Activated CD8-positive, alpha-beta memory T cell treated with anti-CD3 and anti-CD28 coated beads, Interleukin-2, amount 50 U/mL, for 24 hours (primary cell): ENCODE results near the gene STOML1.

Source experiments
- DNase-seq: peaks from one replicate; pipeline ENCODE4 v3.0.0-alpha.2; 2020; ENCODE audit errors: extremely low read depth

Gene STOML1

DNA sequence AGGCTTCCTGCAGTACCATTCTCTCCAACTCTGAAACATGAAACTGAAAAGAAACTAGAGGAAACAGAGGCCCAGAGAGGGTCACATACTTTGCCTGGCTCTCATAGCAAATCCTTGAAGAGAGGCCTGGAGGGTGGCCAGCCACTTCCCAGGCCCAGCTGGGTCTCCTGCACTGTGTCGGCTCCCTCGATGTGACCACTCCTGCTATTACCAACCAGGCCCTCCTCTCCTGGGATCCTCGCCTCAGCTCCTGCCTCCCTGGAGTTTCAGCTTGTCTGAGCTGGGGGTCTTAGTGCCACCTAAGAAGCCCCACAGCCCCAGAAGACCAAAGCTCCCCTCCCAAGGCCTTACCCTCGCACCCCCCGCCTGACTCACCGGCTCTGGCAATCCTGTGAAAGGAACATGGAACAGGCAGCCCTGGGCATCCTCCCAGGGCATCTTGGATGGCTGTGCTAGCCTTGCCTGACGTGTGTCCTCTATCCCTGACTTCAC, 61.3 kb downstream of the STOML1 start:
- no peak for DNase-seq

DNA sequence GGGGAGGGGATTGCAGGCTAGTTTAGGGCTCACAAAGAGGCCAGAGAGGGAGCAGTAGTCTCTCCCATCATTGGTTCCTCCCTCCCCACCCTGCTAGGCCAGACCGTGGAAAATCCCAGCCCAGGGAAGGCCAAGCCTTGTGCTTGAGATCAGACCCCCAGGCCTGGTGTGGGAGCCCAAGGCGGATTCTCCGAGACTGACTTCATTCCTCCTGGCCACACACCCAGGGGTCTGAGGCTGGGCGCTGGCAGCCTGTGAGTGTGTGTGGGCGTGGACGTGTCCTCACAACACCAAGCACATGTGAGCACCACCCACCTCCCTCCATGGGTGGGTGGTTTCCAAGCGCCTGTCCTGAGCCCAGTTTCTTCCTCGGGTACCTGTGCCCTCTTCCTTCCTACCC, 61.7 kb downstream of the STOML1 start:
- DNase-seq, result no peak

DNA sequence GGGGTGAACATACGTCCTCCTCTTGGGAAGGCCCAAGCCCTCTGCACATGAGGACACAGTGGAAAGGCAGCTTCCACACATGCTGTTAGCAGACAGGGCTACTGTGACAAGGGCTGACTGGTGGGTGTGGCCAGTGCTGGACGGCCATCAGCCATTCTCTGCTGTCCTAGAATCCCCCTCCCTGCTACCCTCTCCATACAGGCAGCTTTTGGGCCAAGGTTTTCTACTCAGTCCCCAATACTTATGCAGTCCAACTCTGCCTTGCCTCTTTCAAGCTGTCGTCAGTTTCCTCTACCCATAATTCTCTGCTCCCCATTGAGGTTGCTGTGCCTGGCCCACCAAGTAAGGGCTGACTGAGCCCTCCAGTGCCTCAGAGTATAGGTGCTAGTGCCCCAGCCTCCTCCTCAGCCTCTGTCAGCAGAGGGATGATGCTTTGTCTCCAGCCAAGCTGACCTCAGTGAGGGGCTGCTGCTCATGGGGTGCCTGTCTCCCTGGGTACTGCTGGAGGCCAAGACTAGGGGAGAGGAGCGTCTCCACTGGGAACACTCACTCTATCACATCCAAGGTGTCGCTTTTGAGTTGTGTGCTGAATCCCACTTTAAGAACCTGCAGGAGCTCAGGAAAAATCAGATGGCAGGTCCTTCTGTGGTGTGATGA, 63.0 kb downstream of the STOML1 start:
- no peak for DNase-seq
